Activated CD4-positive, alpha-beta memory T cell treated with anti-CD3 and anti-CD28 coated beads for 36 hours (primary cell): ENCODE measurements around the gene EFNA4. TPM values are rescaled to one million over a fixed set of nuclear protein-coding genes. Genes with fewer than 3 reads are reported as not detected.
"Not testable (repeated sequence)": the region's sequence is repeated elsewhere in the genome, so short reads cannot be mapped to it uniquely, and the experiment has no call there.

Experiments used
- CTCF ChIA-PET: fragments of 350-600 bp; sonication (Branson Sonifier 250); formaldehyde crosslinking; loops from one replicate; lab custom pipeline; 2021; ENCODE audit warnings: antibody characterized with exemption, inconsistent platforms; lab: Charles Lee
- POLR2A ChIA-PET: fragments of 350-600 bp; sonication (Branson Sonifier 250); formaldehyde crosslinking; loops from one replicate; lab custom pipeline; 2021; ENCODE audit warnings: antibody characterized with exemption; lab: Charles Lee
- DNase-seq: peaks from one replicate; pipeline ENCODE4 v3.0.0-alpha.2; 2020
- H3K27ac Mint-ChIP-seq: one replicate; pipeline ENCODE4 v1.8.0; 2021; ENCODE audit warnings: mixed read lengths
- H3K27me3 Mint-ChIP-seq: one replicate; pipeline ENCODE4 v1.8.0; 2021; ENCODE audit warnings: mixed read lengths
- H3K36me3 Mint-ChIP-seq: one replicate; pipeline ENCODE4 v1.8.0; 2021; ENCODE audit warnings: mixed read lengths
- H3K4me1 Mint-ChIP-seq: one replicate; pipeline ENCODE4 v1.8.0; 2021; ENCODE audit warnings: low read depth, mixed read lengths
- H3K4me3 Mint-ChIP-seq: one replicate; pipeline ENCODE4 v1.8.0; 2021; ENCODE audit warnings: mild to moderate bottlenecking, mixed read lengths
- H3K9me3 Mint-ChIP-seq: one replicate; pipeline ENCODE4 v1.8.0; 2021; ENCODE audit warnings: mixed read lengths
- intact Hi-C: fragments of 100-400 bp; cut with micrococcal nuclease; formaldehyde crosslinking; loops from one replicate; pipeline ENCODE4 v1.15.1; 2023
- total RNA-seq, 2 experiments: library from RNA; stranded (reverse); gene quantifications; one replicate each; pipeline ENCODE4 v1.2.3, GENCODE V29; 2021

The EFNA4 gene
- total RNA-seq, 2 experiments from 2014 or later: 5.0 to 6.1 TPM

- H3K27me3 Mint-ChIP-seq: no peaks in the 10 kb centered on the region
- H3K9me3 Mint-ChIP-seq: no peaks in the 10 kb centered on the region
- H3K4me3 Mint-ChIP-seq: no peak overlapping the region
- no peaks in the 10 kb centered on the region for H3K36me3 Mint-ChIP-seq
- no peak overlapping the region for H3K27ac Mint-ChIP-seq
- no peaks in the 10 kb centered on the region for H3K4me1 Mint-ChIP-seq
- intact Hi-C loops: no loop called here
- no peak for DNase-seq
- ChIA-PET POLR2A (no interaction called here), CTCF (interaction anchor here (1.6 to 3.9 kb wide), 2 partner anchors 26 to 49 kb away, joined by 3 to 16 read pairs; no protein-coding TSS in a partner anchor)
Observed at GRCh38 chr1:155117610-155118009, 54.1 kb downstream of the EFNA4 start.

DNA sequence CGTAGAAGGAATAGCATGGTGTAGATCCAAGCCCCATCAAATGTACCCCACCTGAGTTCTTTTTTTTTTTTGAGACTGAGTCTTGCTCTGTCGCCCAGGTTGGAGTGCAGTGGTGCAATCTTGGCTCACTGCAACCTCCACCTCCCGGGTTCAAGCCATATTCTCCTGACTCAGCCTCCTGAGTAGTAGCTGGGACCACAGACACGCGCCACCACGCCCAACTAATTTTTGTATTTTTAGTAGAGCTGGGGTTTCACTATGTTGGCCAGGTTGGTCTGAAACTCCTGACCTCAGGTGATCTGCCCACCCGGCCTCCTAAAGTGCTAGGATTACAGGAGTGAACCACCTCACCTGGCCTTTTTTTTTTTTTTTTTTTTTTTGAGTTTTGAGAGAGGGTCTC, 54.5 kb downstream of the EFNA4 start:
- H3K4me3 Mint-ChIP-seq, intact Hi-C loops, H3K9me3 Mint-ChIP-seq, H3K4me1 Mint-ChIP-seq, DNase-seq, H3K27me3 Mint-ChIP-seq, H3K36me3 Mint-ChIP-seq, H3K27ac Mint-ChIP-seq, POLR2A ChIA-PET: not testable (repeated sequence)
- CTCF ChIA-PET: interaction anchor here (1.6 to 3.9 kb wide), 2 partner anchors 26 to 49 kb away, joined by 3 to 16 read pairs; no protein-coding TSS in a partner anchor

Other genes starting within 250 kb of the EFNA4 start
- under 1 TPM; 0.02 to 0.14 TPM for gene KCNN3, start 193.5 kb upstream of the EFNA4 start, total RNA-seq
- 10 to 100 TPM; 51.2 to 54.0 TPM for gene PMVK, start 127.0 kb upstream of the EFNA4 start, total RNA-seq
- 10 to 100 TPM; 55.9 to 57.3 TPM for gene PBXIP1, start 107.6 kb upstream of the EFNA4 start, total RNA-seq
- gene PYGO2, start 102.0 kb upstream of the EFNA4 start, total RNA-seq: 10 to 100 TPM; 31.5 to 32.4 TPM
- 10 to 100 TPM; 43.4 to 46.5 TPM for gene SHC1, start 93.0 kb upstream of the EFNA4 start, total RNA-seq
- gene CKS1B, start 89.1 kb upstream of the EFNA4 start, total RNA-seq: 100 to 1,000 TPM; 197 to 205 TPM
- 10 to 100 TPM; 45.4 to 49.4 TPM for gene FLAD1, start 80.4 kb upstream of the EFNA4 start, total RNA-seq
- under 1 TPM; 0.36 to 0.56 TPM for gene LENEP, start 70.2 kb upstream of the EFNA4 start, total RNA-seq
- 100 to 1,000 TPM; 124 to 125 TPM for gene ZBTB7B, start 60.9 kb upstream of the EFNA4 start, total RNA-seq
- gene DCST2, start 30.0 kb upstream of the EFNA4 start, total RNA-seq: 1 to 10 TPM; 1.1 to 1.3 TPM
- under 1 TPM in 1 of 2 experiments, not detected in 1; 0.14 TPM for gene DCST1, start 29.9 kb upstream of the EFNA4 start, total RNA-seq
- 10 to 100 TPM; 54.3 to 60.5 TPM for gene ADAM15, start 12.4 kb upstream of the EFNA4 start, total RNA-seq
- gene EFNA3, start 15.1 kb downstream of the EFNA4 start, total RNA-seq: 1 to 10 TPM; 2.4 to 2.6 TPM
- gene EFNA1, start 64.1 kb downstream of the EFNA4 start, total RNA-seq: under 1 TPM in 1 of 2 experiments, not detected in 1; 0.24 TPM
- 10 to 100 TPM; 60.1 TPM for gene SLC50A1, start 72.1 kb downstream of the EFNA4 start, total RNA-seq
- gene DPM3, start 76.8 kb downstream of the EFNA4 start, total RNA-seq: 10 to 100 TPM; 34.1 to 37.7 TPM
- gene KRTCAP2, start 109.6 kb downstream of the EFNA4 start, total RNA-seq: 100 to 1,000 TPM; 138 to 146 TPM
- gene TRIM46, start 110.1 kb downstream of the EFNA4 start, total RNA-seq: 1 to 10 TPM; 6.3 to 7.1 TPM
- 10 to 100 TPM; 15.6 to 17.3 TPM for gene THBS3, start 144.2 kb downstream of the EFNA4 start, total RNA-seq
- gene MTX1, start 145.0 kb downstream of the EFNA4 start, total RNA-seq: 10 to 100 TPM; 45.2 to 47.9 TPM
- 10 to 100 TPM; 32.9 to 34.1 TPM for gene ENTREP3, start 191.7 kb downstream of the EFNA4 start, total RNA-seq
- 10 to 100 TPM; 89.6 to 91.7 TPM for gene SCAMP3, start 198.6 kb downstream of the EFNA4 start, total RNA-seq
- gene CLK2, start 209.8 kb downstream of the EFNA4 start, total RNA-seq: 10 to 100 TPM; 62.0 to 68.1 TPM
- 1 to 10 TPM; 1.9 to 2.4 TPM for gene HCN3, start 213.7 kb downstream of the EFNA4 start, total RNA-seq
- not detected for gene PKLR, start 237.7 kb downstream of the EFNA4 start, total RNA-seq
- 100 to 1,000 TPM; 378 to 395 TPM for gene FDPS, start 245.1 kb downstream of the EFNA4 start, total RNA-seq